Endothelial cell of hepatic sinusoid (primary cell): ENCODE results near the gene CAPN15.

Source experiments
- in situ Hi-C: cut with HindIII; loops from 2 replicates; pipeline ENCODE4 v1.10.0; 2017; ENCODE audit warnings: low sequenced_read_pairs

CAPN15 gene

DNA sequence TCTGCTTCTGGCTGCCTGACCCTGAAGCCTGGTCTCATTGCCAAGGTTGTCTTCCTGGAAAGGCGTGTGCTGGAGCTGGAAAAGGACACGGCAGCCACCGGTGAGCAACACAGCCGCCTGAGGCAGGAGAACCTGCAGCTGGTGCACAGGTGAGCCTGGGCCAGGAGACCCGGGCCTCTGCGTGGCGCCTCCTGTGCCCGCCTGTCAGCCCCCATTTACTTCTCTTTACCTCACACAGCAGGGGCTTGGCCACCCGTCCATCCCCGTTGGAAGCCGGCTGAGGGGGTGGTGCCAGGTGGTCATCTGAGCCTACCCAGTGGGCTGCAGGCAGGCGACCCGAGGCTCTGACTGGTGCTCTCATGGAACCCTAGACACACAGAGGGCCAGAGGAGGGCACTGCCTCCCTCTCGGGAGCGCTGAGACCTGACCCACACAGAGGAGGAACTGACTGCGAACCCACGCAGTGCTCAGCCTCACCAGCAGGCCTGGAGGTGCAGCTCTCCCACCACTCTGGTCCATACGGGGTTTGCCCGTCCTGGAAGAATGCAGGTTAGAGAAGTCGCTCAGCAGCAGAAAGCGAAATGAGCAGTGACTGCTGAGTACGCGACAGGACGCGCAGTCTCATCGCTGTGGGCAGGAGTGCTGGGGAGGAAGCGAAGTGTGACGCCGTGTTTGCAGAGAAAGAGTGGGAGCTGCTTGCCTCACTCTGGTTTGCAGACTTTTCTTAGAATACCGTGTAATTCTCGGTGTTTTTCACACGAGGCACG, 21.9 kb upstream of the CAPN15 start:
- in situ Hi-C loops = loop anchor here (5.0 kb wide), 1 partner anchor 48 kb away; no protein-coding TSS in a partner anchor

- in situ Hi-C loops = loop anchor here (5.0 kb wide), 1 partner anchor 49 kb away; no protein-coding TSS in a partner anchor
These were observed 21.3 kb upstream of the CAPN15 start for GRCh38 chr16:506246-506546.

DNA sequence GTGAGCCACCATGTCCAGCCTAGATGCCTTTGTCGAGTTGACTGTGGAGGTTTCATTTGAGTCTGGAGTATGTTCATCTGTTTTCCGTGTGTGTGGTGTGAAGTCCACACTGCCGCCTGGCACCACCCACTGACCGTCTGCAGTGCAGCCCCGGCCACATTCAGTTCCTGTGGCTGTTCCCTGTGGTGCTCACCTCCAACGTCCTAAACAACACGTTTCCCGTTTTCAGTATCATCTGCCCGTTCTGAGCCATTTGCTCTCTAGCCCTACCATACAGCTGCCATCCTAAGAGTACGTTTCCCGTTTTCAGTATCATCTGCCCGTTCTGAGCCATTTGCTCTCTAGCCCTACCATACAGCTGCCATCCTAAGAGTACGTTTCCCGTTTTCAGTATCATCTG, 20.0 kb upstream of the CAPN15 start:
- in situ Hi-C loops = loop anchor here (5.0 kb wide), 1 partner anchor 50 kb away; no protein-coding TSS in a partner anchor

DNA sequence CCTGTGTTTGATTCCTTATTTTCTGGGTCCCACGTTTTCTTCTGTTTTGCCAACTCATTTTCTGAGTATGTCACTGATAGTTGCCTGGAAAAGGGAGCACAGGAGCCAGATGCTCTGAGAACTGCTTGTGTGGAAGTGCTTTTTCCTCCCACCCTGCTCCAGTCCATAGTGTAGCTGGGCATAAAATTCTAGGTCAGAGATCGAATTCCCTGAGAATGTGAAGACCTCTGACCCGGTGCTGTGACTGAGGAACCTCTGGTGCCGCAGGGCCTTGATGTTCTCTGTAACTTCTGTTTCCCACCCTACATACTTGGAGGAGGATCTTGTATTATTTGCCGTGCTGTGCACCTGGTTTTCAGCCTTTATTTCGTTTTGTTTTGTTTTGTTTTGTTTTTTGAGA, 19.5 kb upstream of the CAPN15 start:
- in situ Hi-C loops = loop anchor here (5.0 kb wide), 1 partner anchor 51 kb away; no protein-coding TSS in a partner anchor

DNA sequence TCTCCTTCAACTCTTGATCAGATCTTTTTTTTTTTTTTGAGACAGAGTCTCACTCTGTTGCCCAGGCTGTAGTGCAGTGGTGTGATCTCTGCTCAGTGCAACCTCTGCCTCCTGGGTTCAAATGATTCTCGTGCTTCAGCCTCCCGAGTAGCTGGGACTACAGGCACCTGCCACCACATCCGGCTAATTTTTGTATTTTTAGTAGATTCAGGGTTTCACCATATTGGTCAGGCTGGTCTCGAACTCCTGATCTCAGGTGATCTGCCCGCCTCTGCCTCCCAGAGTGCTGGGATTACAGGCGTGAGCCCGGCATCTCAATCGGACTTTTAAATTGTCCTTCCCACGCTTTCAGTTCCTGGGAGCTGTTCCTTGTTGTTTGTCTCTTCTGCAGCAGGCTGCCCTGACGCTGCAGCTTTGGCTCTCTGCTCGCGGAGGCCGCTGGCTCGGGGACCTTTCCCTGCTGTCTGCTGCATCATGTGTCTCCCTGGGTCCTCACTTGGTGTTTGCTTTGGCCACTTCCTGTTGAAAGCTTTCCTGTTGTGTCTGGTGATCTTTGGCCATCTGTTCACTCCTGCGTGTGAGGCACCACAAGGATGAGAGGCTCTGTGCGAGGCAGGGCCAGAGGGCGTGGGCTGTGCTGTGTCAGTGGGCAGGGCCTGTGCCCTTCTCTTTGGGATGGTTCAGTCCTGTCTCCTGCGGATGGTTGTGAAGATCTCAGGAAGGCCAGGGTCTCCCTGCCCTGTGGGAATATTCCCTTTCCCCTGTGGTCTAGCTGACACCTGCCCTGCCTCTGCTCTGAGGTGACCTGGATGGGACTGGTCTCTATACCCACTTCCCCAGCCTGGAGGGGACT, 18.4 kb upstream of the CAPN15 start:
- in situ Hi-C loops = loop anchor here (5.0 kb wide), 1 partner anchor 52 kb away; no protein-coding TSS in a partner anchor

- in situ Hi-C loops = no loop called here
These were observed 17.3 kb upstream of the CAPN15 start for GRCh38 chr16:510066-510825.

GRCh38 chr16:512802-513201, 14.7 kb upstream of the CAPN15 start:
- in situ Hi-C loops = no loop called here

DNA sequence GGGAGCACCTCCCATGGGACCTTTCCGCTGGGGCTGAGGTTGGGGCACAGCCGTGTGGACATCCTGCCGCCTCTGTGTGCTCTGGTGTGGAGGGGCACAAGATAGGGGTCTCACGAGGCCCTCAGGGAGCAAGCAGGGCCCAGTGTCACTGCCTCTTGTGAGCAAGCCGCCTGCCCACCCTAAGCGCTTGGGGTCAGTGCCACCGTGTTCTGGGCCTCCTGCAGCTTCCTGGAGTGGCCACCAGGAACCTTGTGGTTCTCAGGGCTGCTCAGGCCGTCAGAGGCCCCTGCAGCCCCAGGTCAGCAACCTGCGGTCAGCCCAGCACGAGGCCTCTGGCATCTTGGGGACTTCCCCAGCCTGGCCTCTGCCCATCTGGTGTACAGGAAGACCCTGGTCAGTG, 13.6 kb upstream of the CAPN15 start:
- in situ Hi-C loops = no loop called here

DNA sequence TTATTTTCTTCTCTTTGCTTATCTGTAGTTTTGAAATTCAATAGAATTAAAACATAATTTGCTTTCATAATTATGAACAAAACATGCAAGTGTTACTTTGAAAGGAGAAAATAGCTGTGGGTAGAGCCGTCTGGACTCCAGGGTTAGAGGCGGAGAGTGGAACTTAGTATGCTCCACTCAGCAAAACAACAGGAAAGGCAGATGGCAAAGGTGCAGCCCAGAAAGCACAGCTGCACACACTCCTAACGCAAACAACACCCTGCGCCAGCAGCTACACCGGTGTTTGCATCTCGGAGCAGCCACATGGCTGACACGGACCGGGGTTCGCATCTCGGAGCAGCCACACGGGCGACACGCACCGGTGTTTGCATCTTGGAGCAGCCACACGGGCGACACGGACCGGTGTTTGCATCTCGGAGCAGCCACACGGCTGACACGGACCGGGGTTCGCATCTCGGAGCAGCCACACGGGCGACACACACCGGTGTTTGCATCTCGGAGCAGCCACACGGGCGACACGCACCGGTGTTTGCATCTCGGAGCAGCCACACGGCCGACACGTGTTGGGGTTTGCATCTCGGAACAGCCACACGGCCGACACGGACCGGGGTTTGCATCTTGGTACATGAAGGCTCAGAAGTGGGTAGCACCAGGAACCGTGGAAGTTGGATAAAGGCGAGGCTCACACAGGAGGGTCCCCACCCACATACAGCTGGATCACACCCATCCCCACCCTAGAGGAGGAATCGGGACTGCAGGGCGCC, 12.2 kb upstream of the CAPN15 start:
- in situ Hi-C loops = no loop called here

DNA sequence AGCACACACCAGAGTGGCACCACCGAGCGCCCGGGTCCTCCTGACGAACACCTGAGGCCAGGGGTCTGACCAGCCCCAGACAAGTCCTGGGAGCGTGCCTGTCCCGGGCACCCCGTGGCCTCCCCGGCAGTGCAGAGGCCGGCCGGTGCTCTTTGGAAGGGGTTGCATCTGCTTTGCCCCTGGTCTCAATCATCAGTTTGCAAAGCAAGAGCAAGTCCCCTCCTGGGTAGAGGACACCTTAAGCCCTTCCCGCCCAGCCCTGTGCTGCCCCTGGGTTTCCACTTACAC, 11.6 kb upstream of the CAPN15 start:
- in situ Hi-C loops = no loop called here

DNA sequence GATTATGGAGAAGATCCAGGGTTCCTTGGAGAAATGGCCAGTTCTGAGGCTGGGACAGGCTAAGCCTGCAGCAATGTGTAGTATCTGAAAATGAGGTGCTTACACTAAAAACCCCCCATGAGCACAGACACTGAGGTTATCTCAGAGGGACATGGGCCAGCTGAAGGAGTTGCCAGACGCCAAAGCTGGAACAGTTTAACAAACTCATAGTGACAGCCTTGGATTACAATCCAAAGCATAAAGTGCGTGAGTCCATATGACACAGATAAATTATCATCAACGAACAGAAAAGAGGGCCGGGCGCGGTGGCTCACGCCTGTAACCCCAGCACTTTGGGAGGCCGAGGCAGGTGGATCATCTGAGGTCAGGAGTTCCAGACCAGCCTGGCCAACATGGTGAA, 11.2 kb upstream of the CAPN15 start:
- in situ Hi-C loops = no loop called here

DNA sequence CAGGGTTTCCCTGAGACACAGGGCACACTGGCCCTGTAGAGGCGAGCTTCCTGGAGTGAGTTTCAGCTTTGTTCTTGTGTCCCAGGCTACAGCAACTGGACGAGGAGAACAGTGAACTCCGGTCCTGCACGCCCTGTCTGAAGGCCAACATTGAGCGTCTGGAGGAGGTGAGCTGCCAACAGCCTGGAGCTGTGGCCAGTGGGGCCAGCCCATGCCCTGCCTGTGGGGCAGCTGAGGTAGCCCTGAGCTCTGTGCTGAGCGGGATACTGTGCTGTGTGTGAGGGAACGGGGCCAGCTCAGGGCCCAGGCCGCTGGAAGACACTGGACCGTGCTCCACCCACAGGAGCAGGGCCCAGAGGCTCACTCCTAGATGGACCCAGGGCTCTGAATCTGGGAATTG, 8.7 kb upstream of the CAPN15 start:
- in situ Hi-C loops = no loop called here

- in situ Hi-C loops = no loop called here
These were observed 8.1 kb upstream of the CAPN15 start for GRCh38 chr16:519425-519824.

GRCh38 chr16:519841-520687, 7.4 kb upstream of the CAPN15 start:
- in situ Hi-C loops = no loop called here

- in situ Hi-C loops = no loop called here
These were observed 6.7 kb upstream of the CAPN15 start for GRCh38 chr16:520847-521246.

- in situ Hi-C loops = no loop called here
These were observed 5.9 kb upstream of the CAPN15 start for GRCh38 chr16:521381-522210.

DNA sequence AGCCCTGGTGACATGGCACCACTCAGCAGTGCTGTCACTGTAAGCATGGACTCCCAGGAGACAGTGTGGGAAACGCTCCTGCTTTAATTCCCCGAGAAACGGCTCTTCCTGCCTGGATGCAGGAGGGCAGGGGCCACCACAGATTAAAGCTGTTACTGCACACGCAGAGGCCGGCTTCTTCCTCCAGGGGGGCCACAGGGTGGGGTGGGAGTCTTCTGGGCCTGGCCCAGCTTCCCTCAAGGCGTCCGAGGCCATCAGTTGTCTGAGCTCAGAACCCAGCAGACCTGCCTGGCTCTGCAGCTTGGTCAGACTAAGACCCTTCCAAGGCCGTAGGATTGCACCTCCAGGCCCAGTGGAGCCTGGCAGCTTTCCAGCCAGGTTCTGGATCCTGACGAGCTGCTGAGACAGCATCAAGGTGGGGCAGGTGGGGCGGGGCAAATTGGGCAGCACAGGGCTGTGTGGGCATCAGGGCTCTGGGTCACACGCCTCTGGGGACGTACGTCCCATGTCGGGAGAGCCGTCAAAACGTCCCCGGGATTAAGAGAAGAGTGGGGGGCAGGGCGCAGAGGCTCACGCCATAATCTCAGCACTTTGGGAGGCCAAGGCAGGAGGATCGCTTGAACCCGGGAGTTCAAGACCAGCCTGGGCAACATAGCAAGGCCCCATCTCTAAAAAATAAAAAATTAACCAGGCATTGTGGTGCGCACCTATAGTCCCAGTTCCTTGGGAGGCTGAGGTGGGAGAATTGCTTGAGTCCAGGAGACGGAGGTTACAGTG, 5.0 kb upstream of the CAPN15 start:
- in situ Hi-C loops = no loop called here

- in situ Hi-C loops = no loop called here
These were observed 4.3 kb upstream of the CAPN15 start for GRCh38 chr16:523097-523741.
